Breast epithelium (tissue), 4 donors: Measurements from ENCODE around the gene TMCC1. TPM values are rescaled to one million over a fixed set of nuclear protein-coding genes. Genes with fewer than 3 reads are reported as not detected.
A peak's percentile ranks its signal among the peaks of the same experiment; 100 is the strongest.
"Not testable (repeated sequence)": the region's sequence is repeated elsewhere in the genome, so short reads cannot be mapped to it uniquely, and the experiment has no call there.

Experiments used
- DNase-seq, 2 donors: peaks; one replicate each; pipeline ENCODE4 v3.0.0-alpha.2; 2019; ENCODE audit warnings: low spot score in 2 of 2
- H3K27ac ChIP-seq, 2 donors: fragments of 200-600 bp; sonication (generic) in 1 of 2; one replicate each; pipeline ENCODE4 v1.5.1; 2016 to 2019; ENCODE audit warnings: mild to moderate bottlenecking in 1 of 2
- H3K27me3 ChIP-seq, 2 donors: fragments of 200-600 bp; sonication (generic) in 1 of 2; one replicate each; pipeline versions ENCODE4 v1.5.1 to v1.6.0; 2017 to 2019; ENCODE audit warnings: control low read depth in 1 of 2, mild to moderate bottlenecking in 1 of 2
- H3K36me3 ChIP-seq: fragments of 200-600 bp; one replicate; pipeline ENCODE4 v1.5.1; 2019
- H3K4me1 ChIP-seq, 2 donors: fragments of 200-600 bp; sonication (generic); one replicate each; pipeline ENCODE4 v1.5.1; 2016 to 2019; ENCODE audit warnings: control low read depth in 1 of 2
- H3K4me3 ChIP-seq, 3 donors: fragments of 200-600 bp; sonication (generic); 1 replicate in 2 of 3; 2 replicates in 1 of 3; pipeline ENCODE4 v1.5.1; 2016 to 2019; ENCODE audit warnings: mild to moderate bottlenecking in 3 of 3, moderate library complexity in 2 of 3
- H3K9me3 ChIP-seq, 2 donors: fragments of 200-600 bp; sonication (generic) in 1 of 2; one replicate each; pipeline ENCODE4 v1.5.1; 2016 to 2019; ENCODE audit warnings: control low read depth in 1 of 2
- POLR2A ChIP-seq: fragments of 450-650 bp; IDR thresholded peaks from one replicate; pipeline ENCODE4 v1.6.1; 2016; ENCODE audit warnings: antibody characterized with exemption, mild to moderate bottlenecking, moderate library complexity
- POLR2AphosphoS5 ChIP-seq, 3 donors: sonication (generic); formaldehyde crosslinking; IDR thresholded peaks; one replicate each; pipeline ENCODE4 v1.6.1; 2017; ENCODE audit warnings: antibody characterized with exemption in 3 of 3
- intact Hi-C: fragments of 100-400 bp; cut with DNase I; formaldehyde crosslinking; loops from one replicate; pipeline ENCODE4 v1.15.1; 2023; ENCODE audit warnings: low total_unique reads
- total RNA-seq, 3 donors: library from RNA; depleted of rRNA; stranded (reverse); fragments of >200 nt; gene quantifications; one replicate each; pipeline ENCODE4 v1.1.0, GENCODE V29; 2016
- TF ChIP-seq, protein P1 (sequence below), 3 donors: fragments of 450-650 bp; IDR thresholded peaks; one replicate each; pipeline ENCODE4 v1.5.1; 2016 to 2017; ENCODE audit warnings: antibody characterized with exemption in 3 of 3, mild to moderate bottlenecking in 3 of 3, moderate library complexity in 3 of 3

The TMCC1 gene
- total RNA-seq, 3 donors from 2014 or later = 29.4 to 48.1 (median 29.8) TPM

DNA sequence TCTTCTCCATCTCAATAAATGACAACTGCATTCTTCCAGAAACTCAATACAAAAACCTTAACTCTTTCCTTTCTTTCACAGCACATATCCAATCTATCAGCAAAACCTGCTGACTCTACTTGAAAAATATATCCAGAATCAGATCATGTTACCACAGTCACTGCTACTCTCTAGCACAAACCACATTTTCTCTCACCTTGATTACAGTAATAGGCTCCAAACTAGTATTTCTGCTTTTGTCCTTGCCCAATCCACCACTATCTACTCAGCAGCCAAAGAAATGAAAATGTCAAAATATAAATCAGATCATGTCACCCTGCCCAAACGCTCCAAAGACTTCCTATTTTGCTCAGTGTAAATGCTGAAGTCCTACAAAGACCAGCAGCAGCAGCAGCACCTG lies 15.2 kb downstream of the TMCC1 start:
- no peaks in the 10 kb centered on the region for H3K4me1 ChIP-seq
- H3K27me3 ChIP-seq = no peaks in the 10 kb centered on the region
- no peak for DNase-seq
- intact Hi-C loops = loop anchor here (5.0 kb wide), 1 partner anchor 86 kb away; no protein-coding TSS in a partner anchor
- no peak overlapping the region for H3K27ac ChIP-seq
- H3K36me3 ChIP-seq = no peaks in the 10 kb centered on the region
- no peaks in the 10 kb centered on the region for H3K9me3 ChIP-seq
- TF ChIP-seq POLR2A (no peak), POLR2AphosphoS5 (IDR thresholded peaks at IDR 0.05) (no peak)
- TF ChIP-seq, protein P1, sequence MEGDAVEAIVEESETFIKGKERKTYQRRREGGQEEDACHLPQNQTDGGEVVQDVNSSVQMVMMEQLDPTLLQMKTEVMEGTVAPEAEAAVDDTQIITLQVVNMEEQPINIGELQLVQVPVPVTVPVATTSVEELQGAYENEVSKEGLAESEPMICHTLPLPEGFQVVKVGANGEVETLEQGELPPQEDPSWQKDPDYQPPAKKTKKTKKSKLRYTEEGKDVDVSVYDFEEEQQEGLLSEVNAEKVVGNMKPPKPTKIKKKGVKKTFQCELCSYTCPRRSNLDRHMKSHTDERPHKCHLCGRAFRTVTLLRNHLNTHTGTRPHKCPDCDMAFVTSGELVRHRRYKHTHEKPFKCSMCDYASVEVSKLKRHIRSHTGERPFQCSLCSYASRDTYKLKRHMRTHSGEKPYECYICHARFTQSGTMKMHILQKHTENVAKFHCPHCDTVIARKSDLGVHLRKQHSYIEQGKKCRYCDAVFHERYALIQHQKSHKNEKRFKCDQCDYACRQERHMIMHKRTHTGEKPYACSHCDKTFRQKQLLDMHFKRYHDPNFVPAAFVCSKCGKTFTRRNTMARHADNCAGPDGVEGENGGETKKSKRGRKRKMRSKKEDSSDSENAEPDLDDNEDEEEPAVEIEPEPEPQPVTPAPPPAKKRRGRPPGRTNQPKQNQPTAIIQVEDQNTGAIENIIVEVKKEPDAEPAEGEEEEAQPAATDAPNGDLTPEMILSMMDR (IDR thresholded peaks at IDR 0.05) = no peak
- H3K4me3 ChIP-seq = no peak overlapping the region

DNA sequence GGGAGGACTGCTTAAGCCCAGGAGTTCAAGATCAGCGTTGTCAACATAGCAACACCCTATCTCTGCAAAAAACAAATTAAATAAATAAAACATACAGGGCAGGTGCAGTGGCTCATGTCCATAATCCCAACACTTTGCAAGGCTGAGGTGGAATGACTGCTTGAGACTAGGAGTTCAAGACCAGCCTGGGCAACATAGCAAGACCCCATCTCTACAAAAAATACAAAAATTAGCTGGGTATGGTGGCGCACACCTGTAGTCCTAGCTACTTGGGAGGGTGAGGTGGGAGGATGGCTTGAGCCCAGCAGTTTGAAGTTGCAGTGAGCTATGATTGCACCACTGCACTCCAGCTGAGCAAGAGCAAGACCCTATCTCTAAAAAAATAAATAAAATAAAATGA lies 19.0 kb downstream of the TMCC1 start:
- intact Hi-C loops, H3K4me3 ChIP-seq, DNase-seq, H3K27ac ChIP-seq, H3K4me1 ChIP-seq, H3K36me3 ChIP-seq, H3K27me3 ChIP-seq, H3K9me3 ChIP-seq: not testable (repeated sequence)

DNA sequence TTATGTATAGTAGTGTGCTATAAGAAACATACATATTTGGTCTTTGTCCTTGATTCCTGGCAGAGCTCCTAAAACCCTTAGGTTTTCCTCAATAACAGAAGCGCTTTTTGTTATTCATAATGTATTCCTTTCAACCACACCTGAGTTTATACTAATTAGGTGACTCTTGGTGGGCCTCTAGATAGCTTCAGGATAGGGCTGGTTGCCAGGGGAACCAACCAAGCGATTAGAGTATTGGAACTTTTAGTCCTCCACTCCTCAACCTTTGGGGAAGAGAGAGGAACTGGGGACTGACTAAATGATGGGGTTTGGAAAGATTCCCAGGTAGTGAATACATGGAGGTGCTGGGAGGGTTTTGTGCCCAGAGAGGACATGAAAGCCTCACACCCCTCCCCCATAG lies 24.6 kb downstream of the TMCC1 start:
- no peak for DNase-seq
- no peak overlapping the region for H3K27ac ChIP-seq
- intact Hi-C loops = no loop called here
- H3K4me3 ChIP-seq = no peak overlapping the region
- H3K36me3 ChIP-seq = no peaks in the 10 kb centered on the region
- no peaks in the 10 kb centered on the region for H3K9me3 ChIP-seq
- TF ChIP-seq POLR2A (no peak), POLR2AphosphoS5 (IDR thresholded peaks at IDR 0.05) (no peak)
- TF ChIP-seq, protein P1 (IDR thresholded peaks at IDR 0.05) = no peak
- H3K4me1 ChIP-seq = no peaks in the 10 kb centered on the region
- H3K27me3 ChIP-seq = no peaks in the 10 kb centered on the region

DNA sequence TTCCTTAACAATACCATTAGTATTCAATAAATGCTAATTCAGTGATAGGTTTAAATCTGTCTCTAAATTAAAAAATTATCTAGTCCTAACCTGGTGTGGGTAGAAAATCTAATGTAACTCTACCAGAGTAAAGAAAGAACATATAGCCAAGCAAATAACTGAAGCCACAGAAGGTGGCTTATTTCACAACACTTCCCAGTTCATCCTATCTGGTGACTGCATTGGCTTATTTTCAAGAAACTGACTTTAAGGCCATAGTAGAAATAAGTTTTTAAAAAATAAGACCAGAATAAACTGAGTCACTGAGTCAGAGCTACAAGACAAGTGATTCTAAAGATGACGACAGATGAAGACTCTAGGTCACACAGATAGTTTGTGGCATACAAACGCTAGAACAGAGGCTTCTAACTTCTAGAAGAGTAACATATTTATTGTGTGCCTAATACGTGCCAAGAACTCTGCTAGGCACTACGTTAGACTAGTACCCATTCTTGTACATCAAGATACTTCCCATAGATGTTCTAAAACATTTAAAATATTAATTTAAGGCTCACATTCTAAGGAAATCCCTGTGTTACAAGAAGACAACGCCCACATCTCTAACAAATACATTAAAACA lies 25.9 kb downstream of the TMCC1 start:
- H3K4me3 ChIP-seq = no peak overlapping the region
- no peaks in the 10 kb centered on the region for H3K4me1 ChIP-seq
- DNase-seq = no peak
- peak overlapping the region in 1 of 2 donors; percentile 21 for H3K27ac ChIP-seq
- no peak for TF ChIP-seq POLR2AphosphoS5 (IDR thresholded peaks at IDR 0.05)
- TF ChIP-seq, protein P1 (IDR thresholded peaks at IDR 0.05) = no peak
- no peak for TF ChIP-seq POLR2A
- H3K9me3 ChIP-seq = no peaks in the 10 kb centered on the region
- H3K27me3 ChIP-seq = no peaks in the 10 kb centered on the region
- no peaks in the 10 kb centered on the region for H3K36me3 ChIP-seq
- intact Hi-C loops = no loop called here

DNA sequence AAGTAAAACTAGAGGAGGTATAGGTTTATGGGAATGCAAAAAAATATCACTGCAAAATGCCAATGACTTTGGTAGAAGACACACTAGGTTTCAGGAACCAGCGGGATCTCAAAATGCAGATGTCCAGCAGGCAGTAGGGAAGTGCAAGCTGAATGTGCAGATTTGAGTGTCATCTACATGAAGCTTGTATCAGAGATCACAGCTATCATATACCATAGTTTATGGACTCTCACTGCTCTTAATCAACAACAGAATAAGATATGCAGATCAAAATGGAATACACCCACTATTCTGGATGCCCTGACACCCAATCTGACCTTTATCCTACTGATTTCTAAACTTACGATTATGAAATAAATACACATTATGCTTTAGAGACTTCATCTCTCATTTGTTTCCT lies 27.7 kb downstream of the TMCC1 start:
- Histone ChIP-seq H3K4me1 (no peaks in the 10 kb centered on the region), H3K27ac (no peak overlapping the region), H3K36me3 (no peaks in the 10 kb centered on the region), H3K27me3 (no peaks in the 10 kb centered on the region), H3K4me3 (no peak overlapping the region), H3K9me3 (no peaks in the 10 kb centered on the region)
- intact Hi-C loops = no loop called here
- no peak for DNase-seq
- TF ChIP-seq POLR2A = no peak
- TF ChIP-seq, protein P1 (IDR thresholded peaks at IDR 0.05) = no peak
- TF ChIP-seq POLR2AphosphoS5 (IDR thresholded peaks at IDR 0.05) = no peak

DNA sequence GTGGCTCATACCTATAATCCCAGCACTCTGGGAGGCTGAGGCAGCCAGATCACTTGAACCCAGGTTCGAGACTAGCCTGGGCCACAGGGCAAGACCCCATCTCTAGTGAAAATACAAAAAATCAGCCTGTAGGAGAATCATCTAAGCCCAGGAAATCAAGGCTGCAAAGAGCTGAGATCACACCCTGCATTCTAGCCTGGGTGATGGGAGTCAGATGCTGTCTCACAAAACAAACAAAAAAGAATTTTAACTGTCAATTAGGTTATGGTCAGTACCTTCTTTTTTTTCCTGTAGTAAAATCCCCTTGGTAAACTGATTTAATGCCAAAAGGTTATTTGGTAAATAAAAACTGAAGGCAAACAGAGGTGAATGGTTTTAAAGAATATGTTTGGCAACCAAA lies 29.0 kb downstream of the TMCC1 start:
- intact Hi-C loops = no loop called here
- H3K36me3 ChIP-seq = no peaks in the 10 kb centered on the region
- H3K27me3 ChIP-seq = no peaks in the 10 kb centered on the region
- no peak for TF ChIP-seq POLR2A
- no peak for TF ChIP-seq POLR2AphosphoS5 (IDR thresholded peaks at IDR 0.05)
- TF ChIP-seq, protein P1 (IDR thresholded peaks at IDR 0.05) = no peak
- H3K27ac ChIP-seq = no peak overlapping the region
- no peaks in the 10 kb centered on the region for H3K9me3 ChIP-seq
- H3K4me3 ChIP-seq = no peak overlapping the region
- DNase-seq = no peak
- H3K4me1 ChIP-seq = no peaks in the 10 kb centered on the region
